HG02763 (cell line): Measurements from ENCODE around the gene SPNS3.

ENCODE experiments used
- ATAC-seq: cut with Tn5 transposase; IDR thresholded peaks from one replicate; pipeline ENCODE4 v1.9.1; 2021; ENCODE audit warnings: mild to moderate bottlenecking, moderate library complexity; ENCODE audit not compliant: unreplicated experiment

Gene SPNS3, protein sequence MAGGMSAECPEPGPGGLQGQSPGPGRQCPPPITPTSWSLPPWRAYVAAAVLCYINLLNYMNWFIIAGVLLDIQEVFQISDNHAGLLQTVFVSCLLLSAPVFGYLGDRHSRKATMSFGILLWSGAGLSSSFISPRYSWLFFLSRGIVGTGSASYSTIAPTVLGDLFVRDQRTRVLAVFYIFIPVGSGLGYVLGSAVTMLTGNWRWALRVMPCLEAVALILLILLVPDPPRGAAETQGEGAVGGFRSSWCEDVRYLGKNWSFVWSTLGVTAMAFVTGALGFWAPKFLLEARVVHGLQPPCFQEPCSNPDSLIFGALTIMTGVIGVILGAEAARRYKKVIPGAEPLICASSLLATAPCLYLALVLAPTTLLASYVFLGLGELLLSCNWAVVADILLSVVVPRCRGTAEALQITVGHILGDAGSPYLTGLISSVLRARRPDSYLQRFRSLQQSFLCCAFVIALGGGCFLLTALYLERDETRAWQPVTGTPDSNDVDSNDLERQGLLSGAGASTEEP

GRCh38 chr17:4433515-4434031 is at the start of gene SPNS3:
Gene SPNS3 (plus strand): TSS chr17:4433940. CDS start chr17:4433968, 28 bp downstream.
- ATAC-seq, result no peak

DNA sequence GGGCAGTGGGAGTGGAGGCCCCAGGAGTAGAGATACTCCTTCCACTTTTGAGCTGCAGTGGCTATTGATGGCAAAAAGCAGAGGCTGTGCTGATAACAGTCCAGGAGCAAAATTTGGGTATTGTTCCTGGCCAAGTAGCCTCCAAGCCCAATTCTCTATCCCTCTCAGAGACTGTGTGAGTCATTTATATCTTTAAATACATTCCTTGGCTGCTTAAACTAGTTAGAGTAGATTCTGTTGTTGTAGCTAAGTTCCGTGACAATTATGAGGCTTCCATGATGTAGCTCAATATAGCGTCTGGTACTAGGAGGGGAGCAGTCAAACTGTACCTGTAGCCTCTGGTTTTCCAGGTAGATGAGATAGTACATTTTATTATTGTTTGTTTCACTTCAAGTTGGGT is 47.3 kb upstream of the SPNS3 start:
- ATAC-seq, result no peak

DNA sequence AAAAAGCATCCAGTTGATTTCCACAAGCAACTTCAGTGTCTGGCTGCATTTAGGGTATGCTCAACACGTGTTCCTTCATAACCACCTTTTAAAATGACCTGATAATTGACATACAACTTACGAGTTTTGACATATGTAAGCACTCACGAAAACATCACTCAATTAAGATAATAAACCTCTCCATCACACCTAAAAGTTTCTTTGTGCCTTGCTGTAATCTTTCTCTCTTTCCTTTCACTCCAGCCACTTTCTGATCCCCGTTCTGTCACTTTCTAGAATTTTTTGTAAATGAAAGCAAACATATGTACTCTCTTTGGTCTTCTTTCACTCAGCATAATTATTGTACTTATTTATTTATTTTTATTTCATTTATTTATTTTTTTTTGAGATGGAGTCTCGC is 46.6 kb upstream of the SPNS3 start:
- ATAC-seq, result no peak

DNA sequence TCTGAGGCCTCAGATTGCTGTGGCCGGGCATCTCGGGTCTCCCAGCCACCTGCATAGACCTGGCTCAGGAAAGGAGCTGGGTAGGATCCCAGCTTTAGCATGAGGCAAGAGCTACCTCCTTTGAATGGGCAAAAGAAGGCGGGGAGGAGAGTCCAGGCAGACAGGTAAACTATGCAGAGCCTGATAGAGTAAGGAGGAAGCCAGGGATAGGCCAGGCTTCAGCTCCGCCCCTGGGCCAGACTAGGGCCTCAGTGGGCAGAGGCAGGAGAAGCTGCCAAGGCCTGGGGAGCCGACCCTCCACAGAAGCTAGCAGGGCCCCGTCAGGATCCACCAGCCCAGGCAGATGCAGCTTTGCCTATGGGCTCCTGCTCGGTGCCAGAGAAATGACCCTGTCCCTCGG is 44.7 kb upstream of the SPNS3 start:
- no peak for ATAC-seq

DNA sequence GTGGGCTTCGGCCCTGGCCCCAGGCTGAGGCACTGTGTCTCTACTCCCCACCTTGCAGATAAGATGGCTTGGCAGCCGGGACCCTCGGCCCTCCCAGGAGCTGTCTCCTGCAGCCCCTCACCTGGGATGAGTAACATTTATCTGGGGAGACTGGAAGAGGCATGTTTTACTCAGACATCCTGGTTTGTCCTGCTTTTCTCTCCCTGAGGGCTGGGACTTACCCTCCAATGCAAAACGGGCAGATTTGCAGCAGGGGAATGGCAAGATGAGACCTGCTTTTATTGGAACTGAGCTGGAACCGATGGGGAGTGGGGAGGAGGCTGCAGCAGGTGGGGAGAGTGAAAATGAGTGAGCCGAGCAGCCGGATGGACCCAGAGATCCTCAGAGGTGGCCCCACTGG is 39.9 kb upstream of the SPNS3 start:
- ATAC-seq, result no peak

- no peak for ATAC-seq
Observed at GRCh38 chr17:4394208-4395110, 39.3 kb upstream of the SPNS3 start.

GRCh38 chr17:4395111-4395478 is 38.6 kb upstream of the SPNS3 start:
- ATAC-seq, result no peak

DNA sequence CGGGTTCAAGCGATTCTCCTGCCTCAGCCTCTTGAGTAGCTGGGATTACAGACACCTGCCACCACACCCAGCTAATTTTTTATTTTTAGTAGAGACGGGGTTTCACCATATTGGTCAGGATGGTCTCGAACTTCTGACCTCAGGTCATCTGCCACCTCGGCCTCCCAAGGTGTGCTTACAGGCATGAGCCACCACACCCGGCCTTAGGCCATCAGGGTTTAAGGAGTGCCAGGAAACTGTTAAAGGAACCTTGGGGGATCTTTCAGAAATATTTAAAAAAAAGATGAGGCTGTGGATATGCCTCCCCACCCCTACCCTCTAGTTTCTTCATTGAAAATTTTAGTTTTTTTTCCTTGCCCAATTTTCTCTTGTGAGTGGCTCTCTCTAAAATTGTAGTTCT is 35.9 kb upstream of the SPNS3 start:
- no peak for ATAC-seq

GRCh38 chr17:4405038-4405669 is 28.6 kb upstream of the SPNS3 start:
- no peak for ATAC-seq

GRCh38 chr17:4405699-4406098 is 28.0 kb upstream of the SPNS3 start:
- ATAC-seq, result no peak

- no peak for ATAC-seq
Observed at GRCh38 chr17:4406386-4406785, 27.4 kb upstream of the SPNS3 start.

GRCh38 chr17:4407216-4407615 is 26.5 kb upstream of the SPNS3 start:
- no peak for ATAC-seq

DNA sequence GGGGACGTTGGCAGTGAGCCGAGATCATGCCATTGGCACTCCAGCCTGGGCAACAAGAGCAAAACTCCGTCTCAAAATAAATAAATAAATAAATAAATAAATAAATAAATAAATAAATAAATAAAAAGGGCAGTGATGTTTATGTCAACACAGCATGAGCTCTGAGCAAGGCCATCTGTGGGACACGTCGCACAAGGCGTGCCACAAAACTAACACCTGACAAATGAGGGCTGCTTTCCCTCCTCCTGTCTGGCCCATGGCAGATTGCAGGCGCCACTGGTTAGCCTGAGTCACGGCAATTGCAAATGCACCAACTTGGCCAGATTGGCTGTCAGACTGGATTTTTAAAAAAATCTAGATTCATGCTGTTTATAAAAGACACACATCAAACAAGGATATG is 25.9 kb upstream of the SPNS3 start:
- no peak for ATAC-seq

GRCh38 chr17:4409659-4410058 is 24.1 kb upstream of the SPNS3 start:
- ATAC-seq, result no peak

GRCh38 chr17:4411201-4411600 is 22.5 kb upstream of the SPNS3 start:
- no peak for ATAC-seq

GRCh38 chr17:4412933-4413831 is 20.6 kb upstream of the SPNS3 start:
- ATAC-seq, result no peak

DNA sequence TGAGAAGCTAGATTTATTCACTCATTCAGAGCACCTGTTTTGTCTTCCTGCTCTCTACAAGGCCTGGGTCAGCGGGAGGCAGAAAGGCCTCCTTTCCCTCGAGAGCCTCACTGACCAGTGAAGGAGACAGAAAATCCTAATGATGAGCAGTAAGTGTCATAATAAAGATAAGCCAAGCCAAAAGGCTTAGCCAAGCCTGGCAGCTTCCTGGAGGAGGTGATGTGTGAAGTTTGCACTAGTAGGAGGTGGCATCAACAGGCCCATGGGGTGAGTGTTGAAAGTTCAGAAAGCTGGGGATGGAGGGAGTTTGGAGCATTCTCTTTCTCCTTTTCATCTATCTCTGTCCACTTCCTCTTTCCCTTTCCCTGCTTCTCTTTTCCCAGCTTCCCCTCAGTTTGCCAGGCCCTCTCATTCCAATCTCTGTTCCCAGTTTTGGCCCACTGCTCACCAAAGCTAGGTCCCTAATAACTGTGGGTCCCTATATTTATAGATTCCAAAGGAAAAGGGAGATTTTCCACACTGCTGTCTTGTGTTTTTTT is 16.5 kb upstream of the SPNS3 start:
- ATAC-seq, result no peak

GRCh38 chr17:4420692-4421131 is 13.0 kb upstream of the SPNS3 start:
- ATAC-seq, result no peak

DNA sequence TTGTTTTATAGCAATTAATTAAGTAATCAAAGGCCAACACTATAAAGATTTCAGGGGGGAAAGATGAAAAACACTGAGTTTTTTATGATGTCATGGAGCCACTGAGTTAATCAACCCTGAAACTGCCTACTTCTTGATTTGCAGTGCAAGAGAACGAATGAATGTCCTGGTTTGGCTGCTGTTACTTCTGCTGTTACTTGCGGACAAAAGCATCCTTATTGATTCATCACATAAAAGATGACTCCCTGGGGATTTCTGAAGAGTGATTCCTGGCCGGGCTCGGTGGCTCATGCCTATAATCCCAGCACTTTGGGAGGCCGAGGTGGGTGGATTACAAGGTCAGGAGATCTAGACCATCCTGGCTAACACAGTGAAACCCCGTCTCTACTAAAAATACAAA is 10.9 kb upstream of the SPNS3 start:
- no peak for ATAC-seq

DNA sequence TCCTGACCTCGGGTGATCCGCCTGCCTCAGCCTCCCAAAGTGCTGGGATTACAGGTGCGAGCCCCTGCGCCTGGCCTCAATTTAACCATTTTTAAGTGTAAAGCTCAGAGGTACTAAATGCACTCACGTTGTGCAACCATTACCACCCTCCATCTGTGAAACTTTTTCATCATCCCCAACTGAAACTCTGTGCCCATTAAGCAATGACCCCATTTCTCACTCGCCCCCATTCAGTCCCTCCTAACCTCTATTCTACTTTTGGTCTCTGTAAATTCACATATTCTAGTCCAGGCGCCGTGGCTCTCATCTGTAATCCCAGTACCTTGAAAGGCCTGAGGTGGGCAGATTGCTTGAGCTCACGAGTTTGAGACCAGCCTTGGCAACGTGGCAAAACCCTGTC is 8.3 kb upstream of the SPNS3 start:
- no peak for ATAC-seq
